Caco-2 (cell line): ENCODE data around the gene SV2C. TPM values are rescaled to one million over a fixed set of nuclear protein-coding genes. Genes with fewer than 3 reads are reported as not detected.

Source experiments
- BruUV-seq: library from RNA; stranded (reverse); fragments of 400-500 nt; replicated peaks from 2 replicates; lab custom pipeline; 2021; lab: Mats Ljungman, UMichigan
- CTCF ChIA-PET: fragments of 300-600 bp; sonication (Branson Sonifier 250); formaldehyde crosslinking; loops from one replicate; lab custom pipeline; 2022; ENCODE audit warnings: antibody characterized with exemption; lab: Charles Lee
- POLR2A ChIA-PET: fragments of 300-600 bp; sonication (Branson Sonifier 250); formaldehyde crosslinking; loops from one replicate; lab custom pipeline; 2022; ENCODE audit warnings: antibody characterized with exemption; lab: Charles Lee
- DNase-seq, 2 experiments: peaks; one replicate each; pipeline versions ENCODE4 v3.0.0 to v3.0.0-alpha.2; 2020 to 2022
- H3K27me3 ChIP-seq: replicated peaks from 2 replicates; pipeline ENCODE4 v1.6.0; 2011; ENCODE audit warnings: low read length; ENCODE audit not compliant: control insufficient read depth, insufficient read depth
- H3K36me3 ChIP-seq: 2 replicates; pipeline ENCODE4 v1.5.1; 2011; ENCODE audit warnings: low read length; ENCODE audit not compliant: control insufficient read depth, insufficient read depth
- H3K4me1 ChIP-seq: fragments of 250-450 bp; sonication (Bioruptor Pico); 2 replicates; pipeline ENCODE4 v1.5.1; 2020; ENCODE audit warnings: mild to moderate bottlenecking
- H3K4me3 ChIP-seq: 2 replicates; pipeline ENCODE4 v1.5.1; 2011; ENCODE audit warnings: low read depth, mild to moderate bottlenecking, control low read depth, low read length
- H3K9me3 ChIP-seq: fragments of 250-450 bp; sonication (Bioruptor Pico); 2 replicates; pipeline ENCODE4 v1.5.1; 2020; ENCODE audit warnings: mild to moderate bottlenecking, moderate library complexity
- H3K27ac Mint-ChIP-seq: one replicate; pipeline ENCODE4 v1.8.0; 2022; ENCODE audit warnings: mixed read lengths; ENCODE audit not compliant: unreplicated experiment
- H3K27me3 Mint-ChIP-seq: one replicate; pipeline ENCODE4 v1.8.0; 2022; ENCODE audit warnings: mixed read lengths; ENCODE audit not compliant: insufficient read depth, unreplicated experiment
- H3K36me3 Mint-ChIP-seq: one replicate; pipeline ENCODE4 v1.8.0; 2022; ENCODE audit warnings: mild to moderate bottlenecking, mixed read lengths; ENCODE audit not compliant: insufficient read depth, unreplicated experiment
- H3K4me1 Mint-ChIP-seq: one replicate; pipeline ENCODE4 v1.8.0; 2022; ENCODE audit warnings: low read depth, mixed read lengths; ENCODE audit not compliant: unreplicated experiment
- H3K4me3 Mint-ChIP-seq: one replicate; pipeline ENCODE4 v1.8.0; 2022; ENCODE audit warnings: mild to moderate bottlenecking, moderate library complexity, mixed read lengths; ENCODE audit not compliant: unreplicated experiment
- H3K9me3 Mint-ChIP-seq: one replicate; pipeline ENCODE4 v1.8.0; 2022; ENCODE audit warnings: mixed read lengths; ENCODE audit not compliant: unreplicated experiment
- CTCF ChIP-seq, 2 experiments: fragments of 200-600 bp in 1 of 2; IDR thresholded peaks; 1 replicate in 1 of 2; 2 replicates in 1 of 2; pipeline versions ENCODE4 v1.5.1 to v1.8.0; 2011 to 2022; ENCODE audit warnings: antibody characterized with exemption in 1 of 2, control low read depth in 1 of 2, inconsistent platforms in 1 of 2, low read depth in 1 of 2, low read length in 1 of 2, mild to moderate bottlenecking in 1 of 2, moderate library complexity in 1 of 2; ENCODE audit not compliant: insufficient read depth in 1 of 2, severe bottlenecking in 1 of 2, unreplicated experiment in 1 of 2
- intact Hi-C: fragments of 100-400 bp; cut with micrococcal nuclease; formaldehyde crosslinking; loops from one replicate; pipeline ENCODE4 v1.10.0; 2022; ENCODE audit not compliant: unreplicated experiment
- total RNA-seq: library from RNA; stranded (reverse); gene quantifications from 2 replicates; pipeline ENCODE4 v1.2.3, GENCODE V29; 2022

The SV2C gene
- total RNA-seq, 1 experiment from 2014 or later = not detected

- ChIA-PET POLR2A (no interaction called here), CTCF (no interaction called here)
- intact Hi-C loops = loop anchor here (10.0 kb wide), 1 partner anchor 76 kb away; no protein-coding TSS in a partner anchor
Observed at GRCh38 chr5:76178913-76179312, 95.7 kb downstream of the SV2C start.

GRCh38 chr5:76180814-76181805 lies 97.9 kb downstream of the SV2C start:
- H3K27me3 ChIP-seq = no peaks in the 10 kb centered on the region
- H3K27ac Mint-ChIP-seq = no peak overlapping the region
- no peaks in the 10 kb centered on the region for H3K36me3 ChIP-seq
- intact Hi-C loops = no loop called here
- ChIA-PET POLR2A (no interaction called here), CTCF (interaction anchor here (0.6 kb wide), 1 partner anchor 24 kb away, joined by 3 read pairs; no protein-coding TSS in a partner anchor)
- no peak overlapping the region for H3K4me3 ChIP-seq
- no peak for TF ChIP-seq CTCF (IDR thresholded peaks at IDR 0.05; ENCODE audit: insufficient read depth in 1 of 2, low read depth in 1 of 2, low read length in 1 of 2, severe bottlenecking in 1 of 2, unreplicated experiment in 1 of 2)
- no TSS peak for BruUV-seq
- no peak overlapping the region for H3K4me3 Mint-ChIP-seq
- H3K9me3 ChIP-seq = 0 out of 2 replicates have a peak, but pooled peaks cover 4% of the 10 kb centered on the region
- H3K4me1 ChIP-seq = no peaks in the 10 kb centered on the region
- H3K9me3 Mint-ChIP-seq = no peaks in the 10 kb centered on the region
- H3K4me1 Mint-ChIP-seq = no peaks in the 10 kb centered on the region
- H3K36me3 Mint-ChIP-seq = no peaks in the 10 kb centered on the region
- no peak for DNase-seq
- no peaks in the 10 kb centered on the region for H3K27me3 Mint-ChIP-seq

More at GRCh38 chr5:76178913-76179312, 95.7 kb downstream of the SV2C start:
- H3K36me3 ChIP-seq = no peaks in the 10 kb centered on the region
- H3K9me3 Mint-ChIP-seq = no peaks in the 10 kb centered on the region
- no peak overlapping the region for H3K27ac Mint-ChIP-seq
- H3K4me1 ChIP-seq = no peaks in the 10 kb centered on the region
- no peaks in the 10 kb centered on the region for H3K27me3 ChIP-seq
- H3K27me3 Mint-ChIP-seq = no peaks in the 10 kb centered on the region
- no peaks in the 10 kb centered on the region for H3K9me3 ChIP-seq
- H3K36me3 Mint-ChIP-seq = no peaks in the 10 kb centered on the region
- DNase-seq = no peak
- H3K4me1 Mint-ChIP-seq = no peaks in the 10 kb centered on the region
- no TSS peak for BruUV-seq
- H3K4me3 Mint-ChIP-seq = no peak overlapping the region
- no peak for TF ChIP-seq CTCF (IDR thresholded peaks at IDR 0.05; ENCODE audit: insufficient read depth in 1 of 2, low read depth in 1 of 2, low read length in 1 of 2, severe bottlenecking in 1 of 2, unreplicated experiment in 1 of 2)
- no peak overlapping the region for H3K4me3 ChIP-seq

DNA sequence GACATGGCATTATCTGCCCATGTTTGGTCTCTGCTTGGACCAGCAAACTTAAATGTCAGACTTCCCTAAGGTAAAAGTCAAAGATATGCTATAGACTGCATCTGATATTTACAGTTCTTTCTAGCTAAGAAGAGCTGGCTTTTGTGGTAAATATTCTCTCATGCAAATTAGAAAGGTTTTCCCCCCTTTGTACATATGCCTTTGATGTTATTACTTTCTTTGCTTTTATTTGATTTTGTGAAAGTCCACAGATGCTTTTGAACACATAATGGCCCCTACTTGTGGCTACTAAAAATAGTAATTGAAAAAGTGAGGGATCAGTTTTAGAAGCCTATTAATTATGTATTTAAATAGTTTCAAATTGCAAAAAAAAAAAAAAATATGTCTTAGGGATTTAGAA lies 104.2 kb downstream of the SV2C start:
- CTCF ChIA-PET = no interaction called here
- no TSS peak for BruUV-seq

More for the DNA sequence above, 104.2 kb downstream of the SV2C start:
- H3K9me3 ChIP-seq = 0 out of 2 replicates have a peak, but pooled peaks cover 4% of the 10 kb centered on the region
- Mint-ChIP-seq H3K4me3 (no peak overlapping the region), H3K27ac (no peak overlapping the region), H3K27me3 (peaks cover 11% of the 10 kb centered on the region), H3K9me3 (no peaks in the 10 kb centered on the region), H3K4me1 (no peaks in the 10 kb centered on the region), H3K36me3 (no peaks in the 10 kb centered on the region)
- H3K27me3 ChIP-seq = no peaks in the 10 kb centered on the region; the same call in 1 of the 2 replicates
- TF ChIP-seq CTCF (IDR thresholded peaks at IDR 0.05; ENCODE audit: insufficient read depth in 1 of 2, low read depth in 1 of 2, low read length in 1 of 2, severe bottlenecking in 1 of 2, unreplicated experiment in 1 of 2) = no peak
- intact Hi-C loops = no loop called here
- H3K36me3 ChIP-seq = no peaks in the 10 kb centered on the region
- H3K4me1 ChIP-seq = no peaks in the 10 kb centered on the region; the same call in 1 of the 2 replicates
- DNase-seq = no peak
- POLR2A ChIA-PET = no interaction called here
- H3K4me3 ChIP-seq = no peak overlapping the region
